ENCODE data around the gene DHDH. TPM values are rescaled to one million over a fixed set of nuclear protein-coding genes. Genes with fewer than 3 reads are reported as not detected.
A peak's percentile ranks its signal among the peaks of the same experiment; 100 is the strongest.

DHDH gene
- total and polyA plus RNA-seq, 2 of the 13 experiments (the other 11 are each of a cell fraction or from before 2014, with no cell fraction given), result 0.13 to 0.91 TPM

- TF ChIP-seq ZNF770 (CRISPR knock-in tag; IDR thresholded peaks at IDR 0.05) (peak; percentile 89), HOXA5 (CRISPR knock-in tag; IDR thresholded peaks at IDR 0.05) (no peak), ZBTB21 (CRISPR knock-in tag; IDR thresholded peaks at IDR 0.05) (no peak), HNRNPLL (IDR thresholded peaks at IDR 0.05; ENCODE audit: low read depth, low read length, poor library complexity, severe bottlenecking) (no peak), ZNF562 (CRISPR knock-in tag; IDR thresholded peaks at IDR 0.05; ENCODE audit: borderline replicate concordance) (no peak), ZNF580 (CRISPR knock-in tag; IDR thresholded peaks at IDR 0.05; ENCODE audit: borderline replicate concordance, low read depth) (no peak), ZBTB34 (CRISPR knock-in tag; IDR thresholded peaks at IDR 0.05) (no peak), ZNF280B (CRISPR knock-in tag; IDR thresholded peaks at IDR 0.05; ENCODE audit: borderline replicate concordance) (peak; percentile 52; the same call in 1 of the 2 replicates), BCL6 (CRISPR knock-in tag; IDR thresholded peaks at IDR 0.05) (no peak), ZBTB7A (CRISPR knock-in tag; IDR thresholded peaks at IDR 0.05) (peak; percentile 34; the same call in 1 of the 2 replicates), ZBTB26 (CRISPR knock-in tag; IDR thresholded peaks at IDR 0.05; ENCODE audit: borderline replicate concordance) (no peak), HOXA7 (CRISPR knock-in tag; IDR thresholded peaks at IDR 0.05) (no peak), ZBTB33 (CRISPR knock-in tag; IDR thresholded peaks at IDR 0.05) (peak; percentile 78), ATF7-NPFF (CRISPR knock-in tag; IDR thresholded peaks at IDR 0.05; ENCODE audit: low read depth) (0 out of 2 replicates have a peak, but pooled peaks have one; percentile 5), ZC3H13 (CRISPR knock-in tag; IDR thresholded peaks at IDR 0.05) (no peak), SNAPC5 (CRISPR knock-in tag; IDR thresholded peaks at IDR 0.05; ENCODE audit: borderline replicate concordance) (no peak), RARA (CRISPR knock-in tag; IDR thresholded peaks at IDR 0.05) (peak; percentile 93), NONO (IDR thresholded peaks at IDR 0.05) (no peak), NONO (CRISPR knock-in tag; conservative IDR thresholded peaks at IDR 0.05) (peak; percentile 71; the same call in 1 of the 2 replicates), RAD21 (CRISPR knock-in tag; IDR thresholded peaks at IDR 0.05) (0 out of 2 replicates have a peak, but pooled peaks have one; percentile 7), SNAI1 (CRISPR knock-in tag; IDR thresholded peaks at IDR 0.05; ENCODE audit: borderline replicate concordance) (no peak)
These were observed 27.7 kb downstream of the DHDH start (continued) for GRCh38 chr19:48961051-48961649.
